H1 (cell line): Measurements from ENCODE around the gene PIGK.

Source experiments
- CTCF ChIP-seq, 3 experiments: IDR thresholded peaks; 1 replicate in 2 of 3; 2 replicates in 1 of 3; pipeline versions ENCODE4 v1.5.1 to v1.6.1; 2011; ENCODE audit warnings: low read length in 3 of 3, mild to moderate bottlenecking in 3 of 3, inconsistent platforms in 2 of 3, low read depth in 1 of 3, moderate library complexity in 1 of 3; ENCODE audit not compliant: insufficient read depth in 1 of 3; ENCODE audit errors: control extremely low read depth in 1 of 3
- JUND ChIP-seq: IDR thresholded peaks from 2 replicates; pipeline ENCODE4 v1.6.1; 2011; ENCODE audit warnings: mild to moderate bottlenecking, improper control_type of control experiment, low read length
- MAFK ChIP-seq: IDR thresholded peaks from 2 replicates; pipeline ENCODE4 v1.6.1; 2012; ENCODE audit warnings: low read depth, mild to moderate bottlenecking, improper control_type of control experiment, low read length
- POLR2A ChIP-seq, 2 experiments: IDR thresholded peaks; 1 replicate in 1 of 2; 2 replicates in 1 of 2; pipeline ENCODE4 v1.6.1; 2011; ENCODE audit warnings: low read depth in 2 of 2, low read length in 2 of 2, mild to moderate bottlenecking in 2 of 2; ENCODE audit errors: control extremely low read depth in 1 of 2
- POLR2AphosphoS5 ChIP-seq: IDR thresholded peaks from 2 replicates; pipeline ENCODE4 v1.6.1; 2011; ENCODE audit warnings: low read depth, low read length
- POU5F1 ChIP-seq: IDR thresholded peaks from 2 replicates; pipeline ENCODE4 v1.6.1; 2011; ENCODE audit warnings: low read depth, mild to moderate bottlenecking, low read length, moderate library complexity
- SIN3A ChIP-seq, 2 experiments: IDR thresholded peaks in 1 of 2; conservative IDR thresholded peaks in 1 of 2; 2 replicates each; pipeline ENCODE4 v1.6.1; 2011 to 2012; ENCODE audit warnings: low read length in 2 of 2, improper control_type of control experiment in 1 of 2, low read depth in 1 of 2, mild to moderate bottlenecking in 1 of 2
- SIX5 ChIP-seq: IDR thresholded peaks from 2 replicates; pipeline ENCODE4 v1.6.1; 2011; ENCODE audit warnings: mild to moderate bottlenecking, low read depth, low read length
- TAF1 ChIP-seq: IDR thresholded peaks from 2 replicates; pipeline ENCODE4 v1.6.1; 2011; ENCODE audit warnings: mild to moderate bottlenecking, low read depth, low read length

- TF ChIP-seq CTCF (IDR thresholded peaks at IDR 0.05; ENCODE audit: control extremely low read depth in 1 of 3, insufficient read depth in 1 of 3, low read depth in 1 of 3, low read length in 3 of 3): no peak
- TF ChIP-seq SIX5: no peak
- no peak for TF ChIP-seq SIN3A (conservative IDR thresholded peaks at IDR 0.05 in 1 of 2, IDR thresholded peaks at IDR 0.05 in 1 of 2; ENCODE audit: low read depth in 1 of 2, low read length in 2 of 2)
- no peak for TF ChIP-seq JUND
- no peak for TF ChIP-seq POLR2A (IDR thresholded peaks at IDR 0.05; ENCODE audit: control extremely low read depth in 1 of 2, low read depth in 2 of 2, low read length in 2 of 2)
- no peak for TF ChIP-seq POLR2AphosphoS5
- TF ChIP-seq POU5F1: no peak
- TF ChIP-seq TAF1: no peak
- no peak for TF ChIP-seq MAFK
These were observed 13.6 kb upstream of the PIGK start for GRCh38 chr1:77232829-77233228.
